Gastrocnemius medialis (tissue), 4 donors: ENCODE measurements around the gene LHFPL6.

Experiments used
- POLR2A ChIP-seq, 2 donors: fragments of 450-650 bp; IDR thresholded peaks; one replicate each; pipeline ENCODE4 v1.6.1; 2017; ENCODE audit warnings: antibody characterized with exemption in 2 of 2, mild to moderate bottlenecking in 2 of 2, moderate library complexity in 2 of 2
- TF ChIP-seq, protein P1 (sequence below), 5 experiments: fragments of 450-650 bp in 3 of 5; fragments of 200-600 bp in 2 of 5; sonication (generic) in 2 of 5; IDR thresholded peaks in 4 of 5; conservative IDR thresholded peaks in 1 of 5; 1 replicate in 4 of 5; 2 replicates in 1 of 5; pipeline ENCODE4 v1.5.1; 2016 to 2019; ENCODE audit warnings: antibody characterized with exemption in 5 of 5, mild to moderate bottlenecking in 3 of 5, moderate library complexity in 3 of 5

DNA sequence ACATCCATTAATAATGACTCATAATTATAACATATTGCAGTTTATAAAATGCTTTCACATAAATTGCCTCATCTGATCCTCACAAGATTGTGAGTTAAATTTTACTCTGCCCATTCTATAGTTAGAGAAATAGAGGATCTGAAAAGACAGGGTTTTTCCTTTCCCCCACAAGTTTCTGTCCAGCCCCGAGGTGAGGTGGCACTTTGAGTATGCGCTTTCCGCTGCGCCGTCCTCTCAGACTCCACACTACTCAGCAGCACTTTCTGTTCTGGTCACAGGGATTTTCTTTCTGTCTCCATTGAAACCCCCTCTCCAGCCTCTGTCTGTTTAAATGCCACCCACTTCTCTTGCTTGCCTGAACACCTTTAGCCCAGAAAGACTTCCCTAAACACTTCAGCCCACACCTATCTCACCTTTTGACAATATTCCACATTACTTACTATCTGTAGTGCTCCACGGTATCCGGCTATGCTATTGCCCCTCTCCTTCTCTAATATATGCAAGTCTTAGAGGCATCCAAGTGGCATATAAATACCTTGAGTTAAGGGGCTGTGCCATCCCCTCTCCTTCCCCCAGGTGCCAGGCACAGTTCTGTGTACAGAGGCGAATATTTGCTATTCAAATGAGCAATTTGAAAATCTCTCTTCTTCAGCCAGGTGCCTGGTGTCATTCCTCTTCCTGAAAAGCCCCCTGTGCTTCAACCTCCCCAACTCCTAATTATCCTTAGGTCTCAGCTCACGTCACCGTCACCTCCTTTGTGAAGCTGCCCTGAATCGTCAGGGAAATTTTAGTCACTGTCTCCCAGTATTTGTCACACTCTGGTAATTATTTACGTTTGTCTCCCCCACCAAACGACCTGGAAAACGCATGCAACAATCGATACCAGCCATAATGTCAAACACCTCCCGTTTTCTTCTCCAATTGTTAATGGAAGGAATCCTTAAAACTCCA lies 296.1 kb downstream of the LHFPL6 start:
- TF ChIP-seq, protein P1, sequence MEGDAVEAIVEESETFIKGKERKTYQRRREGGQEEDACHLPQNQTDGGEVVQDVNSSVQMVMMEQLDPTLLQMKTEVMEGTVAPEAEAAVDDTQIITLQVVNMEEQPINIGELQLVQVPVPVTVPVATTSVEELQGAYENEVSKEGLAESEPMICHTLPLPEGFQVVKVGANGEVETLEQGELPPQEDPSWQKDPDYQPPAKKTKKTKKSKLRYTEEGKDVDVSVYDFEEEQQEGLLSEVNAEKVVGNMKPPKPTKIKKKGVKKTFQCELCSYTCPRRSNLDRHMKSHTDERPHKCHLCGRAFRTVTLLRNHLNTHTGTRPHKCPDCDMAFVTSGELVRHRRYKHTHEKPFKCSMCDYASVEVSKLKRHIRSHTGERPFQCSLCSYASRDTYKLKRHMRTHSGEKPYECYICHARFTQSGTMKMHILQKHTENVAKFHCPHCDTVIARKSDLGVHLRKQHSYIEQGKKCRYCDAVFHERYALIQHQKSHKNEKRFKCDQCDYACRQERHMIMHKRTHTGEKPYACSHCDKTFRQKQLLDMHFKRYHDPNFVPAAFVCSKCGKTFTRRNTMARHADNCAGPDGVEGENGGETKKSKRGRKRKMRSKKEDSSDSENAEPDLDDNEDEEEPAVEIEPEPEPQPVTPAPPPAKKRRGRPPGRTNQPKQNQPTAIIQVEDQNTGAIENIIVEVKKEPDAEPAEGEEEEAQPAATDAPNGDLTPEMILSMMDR (IDR thresholded peaks at IDR 0.05 in 4 of 5, conservative IDR thresholded peaks at IDR 0.05 in 1 of 5) = no peak
- TF ChIP-seq POLR2A (IDR thresholded peaks at IDR 0.05) = no peak
